ACC112 (cell line): ENCODE results near the gene NRL.

ENCODE experiments used
- H2AFZ ChIP-seq: fragments of 200-600 bp; sonication (generic); one replicate; pipeline ENCODE4 v1.6.0; 2017; ENCODE audit warnings: antibody characterized with exemption, low read length; ENCODE audit not compliant: unreplicated experiment
- H3K27ac ChIP-seq: fragments of 200-600 bp; sonication (generic); 2 replicates; pipeline ENCODE4 v1.5.1; 2014; ENCODE audit warnings: low read depth, mild to moderate bottlenecking, antibody characterized with exemption, low read length, moderate library complexity
- H3K27me3 ChIP-seq: fragments of 200-600 bp; sonication (generic); 2 replicates; pipeline ENCODE4 v1.6.1; 2014; ENCODE audit warnings: mild to moderate bottlenecking, antibody characterized with exemption, low read length, moderate library complexity, mixed read lengths; ENCODE audit not compliant: insufficient read depth
- H3K36me3 ChIP-seq: fragments of 200-600 bp; sonication (generic); 2 replicates; pipeline ENCODE4 v1.6.1; 2016; ENCODE audit warnings: mild to moderate bottlenecking, antibody characterized with exemption, low read length, moderate library complexity, mixed read lengths; ENCODE audit not compliant: insufficient read depth
- H3K4me1 ChIP-seq: fragments of 200-600 bp; sonication (generic); one replicate; pipeline ENCODE4 v1.6.1; 2016; ENCODE audit warnings: low read length, mixed read lengths; ENCODE audit not compliant: insufficient read depth, unreplicated experiment, control insufficient read depth
- H3K4me3 ChIP-seq: fragments of 200-600 bp; sonication (generic); 2 replicates; pipeline ENCODE4 v1.5.1; 2014; ENCODE audit warnings: mild to moderate bottlenecking, low read depth, low read length
- H3K79me2 ChIP-seq: fragments of 200-600 bp; sonication (generic); one replicate; pipeline ENCODE4 v1.6.0; 2016; ENCODE audit warnings: low read length; ENCODE audit not compliant: control insufficient read depth, unreplicated experiment, insufficient read depth

Gene NRL

DNA sequence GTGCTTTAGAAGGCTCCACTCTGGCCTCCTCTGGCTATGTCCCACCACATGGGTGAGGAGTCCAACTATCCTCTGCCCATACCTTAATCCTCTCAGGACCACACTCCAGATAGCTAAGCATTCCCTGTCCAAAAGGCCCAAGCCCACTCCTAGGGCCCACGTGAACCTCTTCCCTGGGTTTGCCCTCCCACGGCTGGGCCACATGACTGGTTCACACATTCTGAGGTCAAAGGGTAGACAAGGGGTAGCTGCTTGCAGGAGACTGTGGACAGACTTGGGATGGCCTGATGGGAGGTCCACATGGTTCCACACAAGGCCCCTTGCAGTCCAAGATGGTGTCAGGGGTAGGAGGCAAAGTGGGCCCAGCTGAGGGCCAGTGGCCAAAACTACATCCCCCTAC, 26.7 kb downstream of the NRL start:
- Histone ChIP-seq H3K4me1 (no peaks in the 10 kb centered on the region), H3K27me3 (peaks cover 9% of the 10 kb centered on the region), H3K4me3 (no peak overlapping the region), H3K27ac (no peak overlapping the region), H2AFZ (no peak overlapping the region), H3K36me3 (no peaks in the 10 kb centered on the region), H3K79me2 (no peaks in the 10 kb centered on the region)

DNA sequence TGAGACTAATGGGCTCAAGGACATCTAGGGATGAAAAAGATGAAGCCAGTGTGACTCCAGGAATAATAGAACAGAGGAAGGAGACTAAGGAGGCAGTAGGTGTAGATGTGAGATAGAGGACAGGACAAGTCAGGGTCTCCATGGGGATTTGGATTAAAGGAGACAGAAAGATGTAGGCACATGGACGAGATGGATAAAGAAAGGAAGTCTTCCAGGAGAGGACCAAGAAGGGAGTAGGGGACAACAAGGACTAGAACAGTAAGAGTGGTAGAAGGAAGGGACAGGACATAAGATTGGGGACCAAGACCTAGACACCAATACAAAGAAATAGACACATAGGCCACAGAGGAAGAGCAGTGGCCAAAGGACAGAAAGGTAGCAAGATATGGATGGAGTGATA, 27.7 kb downstream of the NRL start:
- no peak overlapping the region for H2AFZ ChIP-seq
- peaks cover 20% of the 10 kb centered on the region for H3K27me3 ChIP-seq
- H3K4me1 ChIP-seq = no peaks in the 10 kb centered on the region
- H3K79me2 ChIP-seq = no peaks in the 10 kb centered on the region
- H3K4me3 ChIP-seq = no peak overlapping the region
- no peak overlapping the region for H3K27ac ChIP-seq
- H3K36me3 ChIP-seq = no peaks in the 10 kb centered on the region

DNA sequence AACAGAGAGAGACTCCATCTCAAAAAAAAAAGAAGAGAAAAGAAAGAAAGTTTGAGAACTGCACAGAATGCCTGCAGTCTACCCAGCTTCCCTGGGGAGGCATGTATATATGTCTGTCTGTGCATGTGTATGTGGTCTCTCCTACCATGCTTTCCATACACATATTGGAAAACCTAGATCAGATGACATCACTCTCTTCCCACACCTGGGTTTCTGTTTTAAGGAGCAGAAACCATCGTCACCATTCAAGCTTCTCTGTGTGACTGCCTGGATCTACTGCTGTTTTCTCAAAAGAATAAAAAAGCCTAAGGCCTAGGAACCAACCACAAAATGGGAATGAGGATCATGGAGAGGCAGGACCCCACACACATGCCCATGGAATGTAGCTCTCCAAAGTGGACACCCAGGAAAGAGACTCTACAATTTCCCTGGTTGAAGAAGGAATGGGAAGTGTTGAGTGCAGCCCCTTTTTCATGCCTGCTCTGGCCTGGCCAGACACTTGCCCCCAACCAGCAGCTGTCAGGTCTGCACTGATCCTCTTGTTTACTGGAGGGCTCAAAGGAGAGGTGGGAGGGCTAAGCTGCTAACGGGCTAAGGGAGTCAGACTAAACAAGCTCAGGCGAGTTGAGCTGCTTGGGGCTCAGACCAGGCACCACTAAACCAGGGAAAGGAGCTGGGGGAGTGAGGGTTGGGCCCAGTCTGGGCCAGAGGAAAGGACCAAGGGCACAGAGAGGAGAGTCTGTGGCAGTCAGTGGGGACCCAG, 28.4 kb downstream of the NRL start:
- H2AFZ ChIP-seq = no peak overlapping the region
- no peaks in the 10 kb centered on the region for H3K4me1 ChIP-seq
- H3K79me2 ChIP-seq = no peaks in the 10 kb centered on the region
- no peak overlapping the region for H3K27ac ChIP-seq
- peaks cover 26% of the 10 kb centered on the region for H3K27me3 ChIP-seq
- H3K36me3 ChIP-seq = no peaks in the 10 kb centered on the region
- H3K4me3 ChIP-seq = no peak overlapping the region

DNA sequence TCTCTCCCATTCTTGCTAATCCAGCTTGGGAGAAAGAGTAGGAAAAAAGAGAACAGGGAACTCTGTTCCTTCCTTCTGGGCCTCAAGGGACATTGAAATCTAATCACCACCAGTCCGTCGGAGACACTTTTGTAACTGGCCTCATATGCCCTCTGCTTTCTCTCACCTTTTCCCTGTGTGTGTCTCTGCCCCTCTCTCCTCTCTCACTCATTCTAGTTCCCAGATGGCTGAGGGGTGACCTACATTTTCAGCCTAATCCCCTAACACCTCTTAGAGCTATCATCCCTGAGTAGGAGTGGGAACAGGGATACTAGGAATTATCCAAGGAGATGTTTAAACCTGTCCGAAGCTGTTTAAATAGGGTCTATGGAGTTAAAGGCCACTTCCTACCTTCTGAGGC, 29.5 kb downstream of the NRL start:
- no peak overlapping the region for H3K4me3 ChIP-seq
- peaks cover 37% of the 10 kb centered on the region for H3K27me3 ChIP-seq
- no peaks in the 10 kb centered on the region for H3K79me2 ChIP-seq
- no peak overlapping the region for H2AFZ ChIP-seq
- H3K36me3 ChIP-seq = no peaks in the 10 kb centered on the region
- H3K4me1 ChIP-seq = peaks cover 4% of the 10 kb centered on the region
- no peak overlapping the region for H3K27ac ChIP-seq

DNA sequence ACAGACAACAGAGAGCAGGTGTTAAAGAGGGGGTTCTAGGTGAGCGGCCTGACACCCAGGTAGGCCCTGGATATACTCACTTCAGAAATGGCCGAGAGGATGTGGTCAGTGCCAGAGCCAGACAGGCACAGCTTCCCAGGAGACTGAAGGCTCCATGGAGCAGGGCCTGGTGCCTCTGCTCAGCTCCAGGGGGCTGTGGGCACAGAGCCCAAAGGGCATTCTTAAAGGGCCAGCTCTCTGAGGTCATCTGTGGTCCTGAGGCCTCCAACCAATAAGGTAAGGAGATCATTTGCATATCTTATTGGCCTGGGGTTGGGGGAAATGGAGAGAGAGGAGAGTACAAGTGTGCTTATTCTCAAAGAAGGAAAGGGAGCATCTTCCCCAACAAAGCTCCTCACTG, 30.3 kb downstream of the NRL start:
- no peak overlapping the region for H2AFZ ChIP-seq
- H3K36me3 ChIP-seq = no peaks in the 10 kb centered on the region
- no peak overlapping the region for H3K4me3 ChIP-seq
- peaks cover 4% of the 10 kb centered on the region for H3K4me1 ChIP-seq
- no peaks in the 10 kb centered on the region for H3K79me2 ChIP-seq
- no peak overlapping the region for H3K27ac ChIP-seq
- peaks cover 45% of the 10 kb centered on the region for H3K27me3 ChIP-seq

DNA sequence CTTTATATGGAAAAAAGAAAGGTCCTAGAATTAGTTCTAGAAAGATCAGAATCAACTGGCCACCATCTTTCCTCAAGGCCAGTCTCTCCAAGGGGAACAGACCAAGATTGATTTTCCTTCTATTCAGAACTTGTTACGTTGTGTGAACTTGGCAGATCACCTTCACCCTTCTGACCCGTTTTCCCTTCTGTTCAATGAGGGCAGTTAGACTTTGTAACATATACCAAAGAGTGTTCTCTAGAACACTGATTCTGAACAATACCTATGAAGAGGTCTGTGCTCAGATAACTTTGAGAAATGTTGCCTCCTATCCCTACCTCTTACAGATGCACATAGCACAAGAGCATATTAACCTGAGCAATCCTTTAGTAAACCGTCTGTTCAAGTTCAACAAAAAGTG, 31.3 kb downstream of the NRL start:
- no peaks in the 10 kb centered on the region for H3K36me3 ChIP-seq
- no peaks in the 10 kb centered on the region for H3K79me2 ChIP-seq
- H3K4me3 ChIP-seq = no peak overlapping the region
- no peak overlapping the region for H3K27ac ChIP-seq
- H3K4me1 ChIP-seq = peaks cover 4% of the 10 kb centered on the region
- no peak overlapping the region for H2AFZ ChIP-seq
- peaks cover 49% of the 10 kb centered on the region for H3K27me3 ChIP-seq

DNA sequence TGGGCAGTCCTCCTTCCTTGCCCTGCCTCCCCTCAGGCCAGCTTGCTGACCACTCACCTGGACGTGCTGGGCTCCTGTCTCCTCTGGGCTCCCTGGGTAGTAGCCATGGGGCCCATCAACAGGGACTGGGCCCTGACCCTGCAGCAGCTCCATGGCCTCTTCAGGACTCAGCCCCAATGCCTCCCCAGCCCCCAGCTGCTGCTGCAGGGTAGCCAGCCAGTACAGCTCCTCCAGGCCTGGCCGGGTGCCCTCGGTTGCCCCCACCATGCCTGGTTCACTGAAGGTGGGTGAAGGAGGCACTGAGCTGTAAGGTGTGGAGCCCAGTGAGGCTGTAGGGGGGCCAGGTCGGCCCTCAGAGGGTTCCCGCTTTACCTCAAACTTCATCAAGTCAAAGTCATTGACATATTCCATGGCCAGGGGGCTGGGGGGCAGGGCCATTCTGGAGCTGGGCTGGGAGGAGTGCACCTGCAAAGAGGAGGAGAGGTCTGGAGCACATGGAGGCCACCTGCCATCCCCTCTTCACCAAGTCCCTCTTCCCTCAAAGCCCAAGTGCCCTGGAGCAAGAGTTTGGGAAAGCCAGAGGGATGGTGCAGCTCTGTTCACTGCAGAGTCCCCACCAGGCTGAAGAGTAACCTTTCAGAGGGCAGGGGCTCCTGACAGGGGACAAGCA, 32.2 kb downstream of the NRL start:
- peaks cover 4% of the 10 kb centered on the region for H3K4me1 ChIP-seq
- no peak overlapping the region for H3K27ac ChIP-seq
- no peak overlapping the region for H3K4me3 ChIP-seq
- H3K36me3 ChIP-seq = no peaks in the 10 kb centered on the region
- no peak overlapping the region for H2AFZ ChIP-seq
- no peaks in the 10 kb centered on the region for H3K79me2 ChIP-seq
- H3K27me3 ChIP-seq = peaks cover 49% of the 10 kb centered on the region

DNA sequence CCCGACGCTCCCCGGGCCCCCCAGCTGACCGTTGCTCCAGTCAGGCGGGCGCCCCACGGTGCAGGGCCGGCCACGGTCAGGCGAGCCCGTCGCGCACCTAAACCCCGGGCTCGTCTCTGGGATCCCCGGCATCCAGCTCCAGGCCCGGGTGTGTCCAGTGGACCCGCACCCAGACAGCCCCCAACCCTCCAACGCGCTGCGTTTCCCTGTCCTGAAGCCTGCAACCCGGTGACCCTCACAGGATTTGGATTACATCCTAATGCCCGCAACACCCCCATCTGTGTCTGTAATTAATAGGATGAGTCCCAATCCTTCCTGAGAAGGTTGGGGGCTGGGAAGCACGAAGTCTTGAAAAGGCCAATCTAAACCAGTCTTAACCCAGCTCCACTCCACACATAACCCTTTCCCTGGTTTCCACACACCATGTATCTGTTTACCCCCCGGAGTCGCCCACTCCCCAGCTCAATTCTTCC, 33.0 kb downstream of the NRL start:
- H2AFZ ChIP-seq = no peak overlapping the region
- peaks cover 49% of the 10 kb centered on the region for H3K27me3 ChIP-seq
- H3K4me3 ChIP-seq = peak overlapping the region; percentile 83
- no peaks in the 10 kb centered on the region for H3K79me2 ChIP-seq
- H3K4me1 ChIP-seq = peaks cover 4% of the 10 kb centered on the region
- no peak overlapping the region for H3K27ac ChIP-seq
- H3K36me3 ChIP-seq = no peaks in the 10 kb centered on the region

DNA sequence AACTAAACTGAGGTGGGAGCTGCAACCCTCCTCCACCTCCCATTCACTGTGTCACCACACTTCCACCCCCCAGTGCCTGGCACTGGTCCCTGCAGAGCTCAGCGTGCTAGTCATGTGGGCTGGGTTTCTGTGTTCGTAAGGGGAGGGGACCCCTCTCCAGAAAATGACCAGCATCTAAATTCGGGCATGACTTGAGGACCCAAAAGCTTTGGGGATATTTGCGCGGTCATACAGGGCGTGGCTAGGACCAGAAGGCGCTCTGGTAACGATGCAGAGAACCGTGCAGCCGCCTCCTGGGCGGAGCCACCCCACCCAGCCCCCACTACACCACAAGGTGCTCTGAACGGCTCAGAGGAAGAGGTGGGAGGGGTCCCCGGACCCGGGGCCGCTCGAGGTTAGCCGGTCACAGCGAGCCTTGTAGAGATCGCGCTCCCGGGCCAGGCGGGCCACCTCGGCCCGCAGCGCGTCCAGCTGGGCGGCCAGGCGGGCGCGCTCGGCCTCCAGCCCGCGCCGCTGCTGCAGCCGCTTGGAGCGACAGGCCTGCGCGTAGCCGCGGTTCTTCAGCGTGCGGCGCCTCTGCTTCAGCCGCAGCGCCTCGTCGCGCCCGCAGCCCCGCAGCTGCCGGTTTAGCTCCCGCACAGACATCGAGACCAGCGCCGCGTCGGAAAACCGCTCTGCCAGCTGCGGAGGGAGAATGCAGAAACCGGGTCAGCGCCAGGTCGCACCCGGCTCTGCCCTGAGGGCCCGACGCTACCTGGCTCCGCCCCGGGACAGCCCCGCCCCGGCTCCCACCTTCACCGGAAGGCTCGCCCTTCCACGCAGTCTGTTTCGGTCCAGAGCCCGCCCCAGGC, 33.6 kb downstream of the NRL start:
- Histone ChIP-seq H3K4me3 (peak overlapping the region; percentile 83), H3K79me2 (no peaks in the 10 kb centered on the region), H3K4me1 (peaks cover 4% of the 10 kb centered on the region), H3K27me3 (peaks cover 49% of the 10 kb centered on the region), H3K36me3 (no peaks in the 10 kb centered on the region), H3K27ac (no peak overlapping the region), H2AFZ (peak overlapping the region; percentile 86)

DNA sequence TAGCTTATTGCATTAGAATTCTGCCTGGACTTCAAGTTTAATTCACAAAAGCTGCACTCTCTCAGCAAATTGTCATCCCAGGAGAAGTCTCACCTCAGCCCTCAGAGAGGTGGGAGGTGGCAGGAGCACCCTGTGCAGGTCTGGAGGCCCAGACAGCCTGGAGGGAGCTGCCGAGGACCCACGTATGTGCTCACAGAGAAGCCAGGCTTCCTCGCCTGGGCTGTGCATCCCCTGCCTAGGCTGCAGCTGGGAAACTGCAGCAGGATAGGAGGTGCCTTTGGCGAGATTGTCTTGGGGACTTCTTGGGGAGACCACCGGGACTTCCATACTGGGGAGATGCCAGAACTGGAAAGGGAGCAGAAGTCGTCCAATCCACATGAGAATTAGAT, 34.6 kb downstream of the NRL start:
- Histone ChIP-seq H3K36me3 (no peaks in the 10 kb centered on the region), H3K79me2 (no peaks in the 10 kb centered on the region), H3K27me3 (peaks cover 56% of the 10 kb centered on the region)

More for the DNA sequence above, 34.6 kb downstream of the NRL start:
- Histone ChIP-seq H3K4me3 (no peak overlapping the region), H2AFZ (no peak overlapping the region), H3K27ac (no peak overlapping the region), H3K4me1 (peaks cover 4% of the 10 kb centered on the region)
